ENCODE results near the gene DTD2.
"Not testable (repeated sequence)": the region's sequence is repeated elsewhere in the genome, so short reads cannot be mapped to it uniquely, and the experiment has no call there.

DTD2 gene

DNA sequence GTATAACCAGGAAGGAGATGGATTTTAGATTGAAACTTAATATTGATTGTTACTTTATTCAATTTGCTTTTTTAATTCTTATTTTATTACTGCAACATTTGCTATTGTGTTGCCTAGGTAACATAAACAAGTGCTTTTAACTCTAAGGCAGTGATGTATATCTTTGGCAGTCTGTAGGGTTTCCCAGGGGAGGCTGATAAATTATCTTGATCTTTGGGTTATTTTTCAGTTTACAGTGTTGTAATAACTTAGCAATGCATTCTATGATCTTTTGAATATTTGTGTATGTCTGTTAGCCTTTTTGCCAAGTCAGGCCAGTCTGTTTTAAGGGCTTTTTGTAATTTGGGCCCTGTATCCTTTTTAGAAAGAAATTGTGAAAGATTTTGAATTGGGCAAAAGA, 7.8 kb upstream of the DTD2 start:
- no peak overlapping the region for H3K4me3 ChIP-seq (replicated peaks in 1 of 2; ENCODE audit: low read depth in 2 of 2, low read length in 2 of 2)
- TF ChIP-seq, protein P1, sequence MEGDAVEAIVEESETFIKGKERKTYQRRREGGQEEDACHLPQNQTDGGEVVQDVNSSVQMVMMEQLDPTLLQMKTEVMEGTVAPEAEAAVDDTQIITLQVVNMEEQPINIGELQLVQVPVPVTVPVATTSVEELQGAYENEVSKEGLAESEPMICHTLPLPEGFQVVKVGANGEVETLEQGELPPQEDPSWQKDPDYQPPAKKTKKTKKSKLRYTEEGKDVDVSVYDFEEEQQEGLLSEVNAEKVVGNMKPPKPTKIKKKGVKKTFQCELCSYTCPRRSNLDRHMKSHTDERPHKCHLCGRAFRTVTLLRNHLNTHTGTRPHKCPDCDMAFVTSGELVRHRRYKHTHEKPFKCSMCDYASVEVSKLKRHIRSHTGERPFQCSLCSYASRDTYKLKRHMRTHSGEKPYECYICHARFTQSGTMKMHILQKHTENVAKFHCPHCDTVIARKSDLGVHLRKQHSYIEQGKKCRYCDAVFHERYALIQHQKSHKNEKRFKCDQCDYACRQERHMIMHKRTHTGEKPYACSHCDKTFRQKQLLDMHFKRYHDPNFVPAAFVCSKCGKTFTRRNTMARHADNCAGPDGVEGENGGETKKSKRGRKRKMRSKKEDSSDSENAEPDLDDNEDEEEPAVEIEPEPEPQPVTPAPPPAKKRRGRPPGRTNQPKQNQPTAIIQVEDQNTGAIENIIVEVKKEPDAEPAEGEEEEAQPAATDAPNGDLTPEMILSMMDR (IDR thresholded peaks at IDR 0.05; ENCODE audit: low read depth, low read length), result no peak
- DNase-seq (ENCODE audit: low read depth in 2 of 2), result peak; percentile 41 to 76

DNA sequence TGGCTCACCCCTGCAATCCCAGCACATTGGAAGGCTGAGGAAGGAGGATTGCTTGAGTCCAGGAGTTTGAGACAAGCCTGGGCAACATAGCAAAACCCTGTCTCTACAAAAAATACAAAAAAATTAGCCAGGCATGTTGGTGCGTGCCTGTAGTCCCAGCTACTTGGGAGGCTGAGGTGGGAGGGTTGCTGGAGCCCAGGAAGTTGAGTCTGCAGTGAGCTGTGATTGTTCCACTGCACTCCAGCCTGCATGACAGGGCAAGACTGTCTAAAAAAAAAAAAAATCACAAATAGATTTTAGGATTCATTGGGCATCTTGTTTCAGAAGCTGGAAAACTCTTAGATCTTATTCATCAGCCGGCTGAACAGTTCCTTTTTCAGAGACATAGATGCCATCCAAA, 5.1 kb upstream of the DTD2 start:
- not testable (repeated sequence) for H3K4me3 ChIP-seq (replicated peaks in 1 of 2; ENCODE audit: low read depth in 2 of 2, low read length in 2 of 2); DNase-seq (ENCODE audit: low read depth in 2 of 2)

DNA sequence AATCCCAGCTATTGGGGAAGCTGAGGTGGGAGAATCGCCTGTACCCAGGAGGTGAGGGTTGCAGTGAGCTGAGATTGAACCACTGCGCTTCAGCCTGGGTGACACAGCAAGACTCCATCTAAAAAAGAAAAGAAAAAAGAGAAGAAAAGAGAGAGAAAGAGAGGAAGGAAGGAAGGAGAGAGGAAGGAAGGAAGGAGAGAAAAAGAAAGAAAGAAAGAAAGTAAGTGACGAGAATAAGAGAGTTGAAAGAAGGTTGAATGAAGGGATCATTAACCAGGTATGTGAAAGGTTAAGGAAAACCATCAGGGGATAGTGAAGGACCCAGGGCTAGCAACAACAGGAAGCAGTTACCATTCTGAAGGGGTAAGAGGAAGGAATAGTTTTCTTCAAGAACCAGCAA, 4.2 kb upstream of the DTD2 start:
- H3K4me3 ChIP-seq (replicated peaks in 1 of 2; ENCODE audit: low read depth in 2 of 2, low read length in 2 of 2), result no peak overlapping the region

GRCh38 chr14:31457665-31458659, 656 bp upstream of the DTD2 start:
- peak overlapping the region in 1 of 2 donors; percentile 80 for H3K4me3 ChIP-seq (replicated peaks in 1 of 2; ENCODE audit: low read depth in 2 of 2, low read length in 2 of 2)
- TF ChIP-seq, protein P1 (IDR thresholded peaks at IDR 0.05; ENCODE audit: low read depth, low read length), result no peak
- no peak for DNase-seq (ENCODE audit: low read depth in 2 of 2)

More for the DNA sequence above, 4.2 kb upstream of the DTD2 start:
- DNase-seq (ENCODE audit: low read depth in 2 of 2), result no peak
- TF ChIP-seq, protein P1 (IDR thresholded peaks at IDR 0.05; ENCODE audit: low read depth, low read length), result no peak

GRCh38 chr14:31449971-31450610, 7.2 kb downstream of the DTD2 start:
- DNase-seq (ENCODE audit: low read depth in 2 of 2), result peak; percentile 65 to 73
- no peak overlapping the region for H3K4me3 ChIP-seq (replicated peaks in 1 of 2; ENCODE audit: low read depth in 2 of 2, low read length in 2 of 2)
- TF ChIP-seq, protein P1 (IDR thresholded peaks at IDR 0.05; ENCODE audit: low read depth, low read length), result peak; percentile 49

DNA sequence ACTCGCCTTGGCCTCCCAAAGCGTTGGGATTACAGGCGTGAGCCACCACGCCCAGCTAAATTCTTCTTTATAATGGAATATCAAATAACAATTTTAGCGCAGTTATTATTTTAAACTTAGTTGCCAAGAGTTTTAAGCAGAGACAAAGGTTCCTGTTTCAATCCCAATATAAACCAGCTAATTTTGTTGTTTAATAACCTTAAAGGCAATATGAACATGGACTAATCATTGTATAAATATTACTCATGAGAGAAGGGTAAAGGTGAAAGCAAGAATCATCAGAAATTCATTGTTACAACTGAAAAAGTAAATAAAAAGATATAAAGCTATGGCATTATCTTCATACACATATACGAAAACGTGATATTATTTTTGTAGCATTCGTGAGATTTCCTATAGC, 8.2 kb downstream of the DTD2 start:
- TF ChIP-seq, protein P1 (IDR thresholded peaks at IDR 0.05; ENCODE audit: low read depth, low read length), result no peak
- no peak for DNase-seq (ENCODE audit: low read depth in 2 of 2)
- no peak overlapping the region for H3K4me3 ChIP-seq (replicated peaks in 1 of 2; ENCODE audit: low read depth in 2 of 2, low read length in 2 of 2)

DNA sequence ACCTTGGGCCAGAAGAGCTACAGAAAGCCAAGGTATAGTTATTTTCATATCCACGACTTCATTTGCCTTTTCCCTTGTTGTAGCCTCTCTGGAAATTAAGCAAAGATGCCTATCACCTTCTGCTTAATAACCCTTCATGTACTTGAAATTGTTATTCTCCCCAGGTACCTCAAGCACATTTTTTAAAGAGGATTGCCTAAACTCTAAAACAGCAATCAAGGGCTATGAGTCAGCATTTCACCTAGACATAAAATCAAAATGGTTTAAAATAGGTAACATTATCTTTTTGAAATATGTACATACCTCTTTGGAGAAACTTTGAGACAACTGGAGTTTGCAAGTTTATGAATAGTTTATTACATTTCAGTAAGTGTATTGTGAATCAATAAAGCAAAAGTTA, 11.6 kb downstream of the DTD2 start:
- TF ChIP-seq, protein P1 (IDR thresholded peaks at IDR 0.05; ENCODE audit: low read depth, low read length), result no peak
- DNase-seq (ENCODE audit: low read depth in 2 of 2), result no peak
- no peak overlapping the region for H3K4me3 ChIP-seq (replicated peaks in 1 of 2; ENCODE audit: low read depth in 2 of 2, low read length in 2 of 2)

Measured in cardiac fibroblast (primary cell).